ENCODE data around the gene DHRS12.

The DHRS12 gene

DNA sequence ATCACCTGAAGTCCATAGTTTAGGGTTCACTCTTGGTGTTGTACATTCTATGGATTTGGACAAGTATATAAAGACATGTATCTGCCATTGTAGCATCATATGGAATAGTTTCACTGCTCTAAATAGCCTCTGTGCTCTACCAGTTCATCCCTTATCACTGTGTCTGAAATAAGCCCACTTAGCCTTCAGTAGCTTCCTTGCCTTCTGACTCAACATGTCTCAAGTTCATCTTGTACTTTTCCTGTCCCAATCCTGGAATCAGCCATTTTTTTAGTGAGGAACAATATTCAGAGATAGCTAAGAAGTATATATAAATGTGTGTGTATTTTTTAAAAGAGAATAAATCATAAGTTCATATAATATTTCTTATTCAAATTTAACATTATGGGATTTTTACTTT, 79.2 kb downstream of the DHRS12 start:
- DNase-seq (ENCODE audit: low spot score): no peak

DNA sequence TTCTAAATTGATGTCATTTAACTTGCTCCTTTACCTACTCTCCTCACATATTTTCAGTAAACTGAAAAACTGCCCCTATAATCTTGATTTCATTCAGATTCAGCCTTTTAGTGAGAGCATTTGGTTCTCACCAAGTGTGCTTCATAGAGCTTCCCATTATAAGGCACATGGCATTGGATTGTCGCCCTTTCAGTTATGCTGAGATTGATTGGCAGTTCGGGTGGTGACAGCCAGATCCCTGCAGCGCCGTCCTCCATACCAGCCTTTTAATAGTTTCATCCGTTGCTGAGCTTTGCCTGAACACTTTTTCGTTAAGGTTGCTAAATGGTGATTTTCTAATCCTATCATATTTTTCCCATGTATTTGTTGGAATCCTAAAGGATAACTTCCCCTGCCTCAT, 80.4 kb downstream of the DHRS12 start:
- no peak for DNase-seq (ENCODE audit: low spot score)

DNA sequence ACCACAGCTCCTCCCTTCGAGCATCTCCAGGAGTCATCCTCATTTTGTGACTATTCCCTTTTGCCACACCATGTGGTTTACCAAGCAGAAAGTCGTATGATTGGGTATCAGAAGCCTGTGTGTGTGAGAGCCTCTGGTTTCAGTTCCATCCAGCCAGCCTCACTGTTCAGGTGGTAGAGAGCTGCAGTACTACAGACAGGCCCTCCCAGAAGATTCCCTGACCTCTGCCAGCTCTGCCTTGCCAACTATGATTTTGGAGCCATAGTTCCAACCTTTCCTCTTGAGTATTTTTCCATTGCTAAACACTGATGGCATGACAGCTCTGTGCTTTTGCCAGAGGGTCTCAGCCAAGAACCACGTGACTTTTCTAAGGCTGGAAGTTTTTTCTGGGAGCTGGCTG, 82.5 kb downstream of the DHRS12 start:
- no peak for DNase-seq (ENCODE audit: low spot score)

DNA sequence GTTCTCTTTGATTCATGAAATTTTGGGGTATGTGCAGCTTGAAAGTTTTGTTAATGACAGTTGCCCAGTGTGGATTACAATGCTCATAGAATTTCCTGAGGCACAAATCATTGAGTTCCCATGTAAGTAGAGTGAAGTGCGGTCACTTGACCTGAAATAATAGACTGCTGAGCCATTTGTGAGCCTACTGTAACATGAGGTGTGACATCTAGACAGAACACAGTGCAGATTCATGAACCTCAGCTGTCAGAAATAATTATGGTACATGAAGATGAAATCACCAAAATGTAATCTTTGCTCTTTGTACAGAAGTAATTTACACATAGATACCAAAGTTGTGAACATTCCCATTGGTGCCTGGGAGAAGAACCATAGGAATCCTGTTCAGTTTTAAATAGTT, 84.6 kb downstream of the DHRS12 start:
- DNase-seq (ENCODE audit: low spot score): no peak

All from D341Med (cell line).